Lower leg skin (tissue), 4 donors: ENCODE results near the gene RPS15. TPM values are rescaled to one million over a fixed set of nuclear protein-coding genes. Genes with fewer than 3 reads are reported as not detected.
A peak's percentile ranks its signal among the peaks of the same experiment; 100 is the strongest.

Experiments
- DNase-seq, 2 donors: peaks; one replicate each; pipeline ENCODE4 v3.0.0-alpha.2; 2019; ENCODE audit warnings: low spot score in 2 of 2
- H3K4me3 ChIP-seq: fragments of 200-600 bp; sonication (generic); 2 replicates; pipeline ENCODE4 v1.5.1; 2017; ENCODE audit warnings: mild to moderate bottlenecking, low read depth; ENCODE audit not compliant: poor library complexity, severe bottlenecking
- CTCF ChIP-seq, 3 donors: fragments of 450-650 bp; IDR thresholded peaks; one replicate each; pipeline ENCODE4 v1.5.1; 2016; ENCODE audit warnings: antibody characterized with exemption in 3 of 3, mild to moderate bottlenecking in 3 of 3, moderate library complexity in 2 of 3
- POLR2A ChIP-seq, 2 donors: fragments of 450-650 bp; IDR thresholded peaks; one replicate each; pipeline ENCODE4 v1.6.1; 2016 to 2017; ENCODE audit warnings: antibody characterized with exemption in 2 of 2, mild to moderate bottlenecking in 1 of 2, moderate library complexity in 1 of 2
- WGBS, 2 donors: methylation state at CpG; one replicate each; pipeline ENCODE4 v1.1.5; 2018; 5-methylcytosine and 5-hydroxymethylcytosine counted together
- intact Hi-C: fragments of 100-400 bp; cut with DNase I; formaldehyde crosslinking; loops from one replicate; pipeline ENCODE4 v1.15.0; 2023; ENCODE audit warnings: low total_unique reads
- total RNA-seq, 4 donors: library from RNA; depleted of rRNA; stranded (reverse); fragments of >200 nt; gene quantifications; one replicate each; pipeline ENCODE4 v1.1.0, GENCODE V29; 2016

The RPS15 gene
- total RNA-seq, 4 donors from 2014 or later: 2,226 to 7,190 (median 4,396) TPM

DNA sequence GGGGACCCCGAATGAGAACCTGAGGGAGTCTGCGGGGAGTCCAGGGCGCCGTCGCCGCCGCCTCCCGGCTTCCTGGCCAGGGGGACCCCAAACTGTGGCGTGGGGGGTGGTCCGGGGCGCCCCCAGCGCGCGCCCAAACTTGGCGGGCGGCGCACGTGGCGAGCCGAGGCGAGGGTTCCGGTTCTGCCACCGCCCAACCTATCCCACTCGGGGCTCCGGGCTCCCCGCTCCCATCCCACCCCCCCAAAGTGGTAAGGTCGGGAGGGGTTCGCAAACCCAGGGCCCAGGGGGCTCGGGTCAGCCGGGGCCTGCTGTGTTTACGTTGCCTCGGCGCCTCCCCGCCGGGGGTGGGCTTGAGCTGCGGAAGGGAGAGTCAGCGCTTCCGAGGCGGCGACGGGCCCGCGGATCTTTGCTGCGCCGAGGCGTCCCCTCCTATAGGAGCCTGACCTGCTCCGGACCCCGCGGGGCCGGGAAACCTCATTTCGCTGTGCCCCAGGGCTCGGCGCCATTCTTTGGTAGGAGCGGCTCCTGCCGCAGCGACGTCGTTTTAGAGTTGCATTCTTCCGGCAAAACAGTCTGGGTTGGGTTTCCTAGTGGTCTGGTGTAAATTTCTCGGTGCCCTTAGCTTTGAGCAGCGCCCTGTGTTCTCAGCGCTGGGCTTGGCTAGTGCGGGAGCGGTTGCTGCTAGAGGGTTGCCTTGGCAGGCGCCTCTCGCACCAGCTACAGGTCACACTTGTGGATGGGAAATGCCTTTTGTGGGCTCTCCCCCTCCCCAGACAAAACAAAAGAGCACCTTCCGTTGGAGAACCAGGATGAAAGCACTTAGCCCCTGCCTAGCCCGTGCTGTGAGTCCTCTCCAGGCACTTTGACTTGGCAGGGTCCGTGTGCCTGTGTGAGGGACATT lies 29.6 kb upstream of the RPS15 start:
- DNase-seq: no peak
- peak overlapping the region; percentile 80 for H3K4me3 ChIP-seq
- TF ChIP-seq CTCF (IDR thresholded peaks at IDR 0.05): no peak
- no peak for TF ChIP-seq POLR2A (IDR thresholded peaks at IDR 0.05)
- intact Hi-C loops: no loop called here
- WGBS, 2 donors: 0 to 1% methylated on average over 39 to 55 of the region's 69 CpGs

GRCh38 chr19:1409204-1410005 lies 28.8 kb upstream of the RPS15 start:
- intact Hi-C loops: no loop called here
- TF ChIP-seq CTCF (IDR thresholded peaks at IDR 0.05) (no peak), POLR2A (IDR thresholded peaks at IDR 0.05) (no peak)
- DNase-seq: no peak
- peak overlapping the region; percentile 80 for H3K4me3 ChIP-seq
- 43 to 46% methylated on average over 21 to 27 of the region's 33 CpGs for WGBS, 2 donors

DNA sequence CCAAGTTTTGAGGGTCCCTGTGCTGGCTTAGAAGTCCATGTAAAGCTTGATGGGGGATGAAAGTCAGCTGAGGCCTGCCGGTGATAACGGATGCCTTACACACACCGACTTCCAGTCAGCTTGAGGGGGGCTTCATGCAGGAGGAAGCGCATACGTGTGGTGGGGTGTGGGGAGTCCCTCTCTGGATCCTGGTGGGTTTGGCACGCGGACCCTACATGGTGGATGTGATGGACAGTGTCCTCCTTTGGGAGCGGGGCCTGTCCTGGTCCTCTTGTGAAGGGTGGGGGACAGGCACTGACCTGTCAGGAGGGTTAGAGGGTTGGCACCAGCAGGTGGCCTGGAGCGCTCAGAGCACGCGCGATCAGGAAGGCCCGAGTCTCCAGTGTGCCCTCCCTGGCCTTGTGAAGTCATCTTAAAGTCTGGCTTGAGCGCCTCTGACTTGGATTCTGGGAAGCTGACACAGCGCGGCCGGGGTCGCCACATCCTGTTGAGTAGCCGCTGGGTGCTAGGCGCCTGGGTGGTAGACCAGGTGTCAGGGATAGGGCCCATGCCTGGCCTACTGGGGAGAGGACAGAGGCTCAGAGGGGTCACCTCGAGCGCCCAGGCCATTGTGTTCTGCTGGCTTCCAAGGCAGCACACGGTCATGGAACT lies 27.9 kb upstream of the RPS15 start:
- DNase-seq: no peak
- WGBS, 2 donors: 69 to 76% methylated on average over 19 to 22 of the region's 23 CpGs
- intact Hi-C loops: no loop called here
- H3K4me3 ChIP-seq: no peak overlapping the region
- TF ChIP-seq POLR2A (IDR thresholded peaks at IDR 0.05) (no peak), CTCF (IDR thresholded peaks at IDR 0.05) (no peak)

GRCh38 chr19:1410789-1411188 lies 27.4 kb upstream of the RPS15 start:
- 69 to 80% methylated on average over 9 of the region's 9 CpGs for WGBS, 2 donors
- no peak for DNase-seq
- H3K4me3 ChIP-seq: no peak overlapping the region
- TF ChIP-seq POLR2A (IDR thresholded peaks at IDR 0.05) (no peak), CTCF (IDR thresholded peaks at IDR 0.05) (no peak)
- intact Hi-C loops: no loop called here

GRCh38 chr19:1411255-1412191 lies 26.7 kb upstream of the RPS15 start:
- intact Hi-C loops: no loop called here
- 55 to 63% methylated on average over 27 of the region's 29 CpGs for WGBS, 2 donors
- no peak overlapping the region for H3K4me3 ChIP-seq
- DNase-seq: no peak
- TF ChIP-seq POLR2A (IDR thresholded peaks at IDR 0.05) (no peak), CTCF (IDR thresholded peaks at IDR 0.05) (no peak)
